Activated T-cell treated with anti-CD3 and anti-CD28 coated beads, Interleukin-2, amount 50 U/mL, for 48 hours (primary cell): ENCODE results near the gene CCDC110.

ENCODE experiments used
- DNase-seq, 2 experiments: peaks; one replicate each; pipeline ENCODE4 v3.0.0-alpha.2; 2020

CCDC110 gene

DNA sequence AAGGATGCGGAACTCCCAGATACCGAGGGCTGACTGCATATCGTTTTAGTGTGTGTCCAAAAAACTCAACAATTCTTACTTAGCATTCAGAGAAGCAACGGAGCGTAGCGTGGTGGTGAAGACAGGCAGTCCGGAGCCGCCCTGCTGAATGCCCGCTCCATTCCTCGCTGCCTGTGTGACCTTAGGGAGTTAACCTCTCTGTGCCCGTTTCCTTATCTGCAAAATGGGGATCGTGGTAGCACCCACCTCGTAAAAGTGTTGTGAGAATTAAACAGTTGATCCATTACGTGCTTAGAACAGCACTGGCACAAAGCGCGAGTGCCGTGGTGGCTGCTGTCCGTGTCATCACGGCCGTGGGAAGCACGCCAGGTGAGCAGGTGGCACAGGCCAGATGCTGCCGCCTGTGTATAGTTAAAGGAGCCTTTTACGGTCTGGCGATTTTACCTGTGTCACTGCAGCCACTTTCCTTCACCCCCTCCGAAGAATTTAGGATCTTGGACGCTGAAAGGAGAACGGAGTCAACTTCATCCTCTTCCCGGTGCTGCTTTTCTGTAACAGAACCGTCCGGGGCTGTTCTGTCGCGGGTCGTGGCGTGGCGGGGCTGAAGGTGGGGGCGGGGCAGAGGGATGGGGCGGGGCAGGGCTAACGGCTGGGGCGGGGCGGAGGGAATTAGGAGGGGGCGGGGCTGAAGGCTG, 885 bp downstream of the CCDC110 start:
- no peak for DNase-seq

DNA sequence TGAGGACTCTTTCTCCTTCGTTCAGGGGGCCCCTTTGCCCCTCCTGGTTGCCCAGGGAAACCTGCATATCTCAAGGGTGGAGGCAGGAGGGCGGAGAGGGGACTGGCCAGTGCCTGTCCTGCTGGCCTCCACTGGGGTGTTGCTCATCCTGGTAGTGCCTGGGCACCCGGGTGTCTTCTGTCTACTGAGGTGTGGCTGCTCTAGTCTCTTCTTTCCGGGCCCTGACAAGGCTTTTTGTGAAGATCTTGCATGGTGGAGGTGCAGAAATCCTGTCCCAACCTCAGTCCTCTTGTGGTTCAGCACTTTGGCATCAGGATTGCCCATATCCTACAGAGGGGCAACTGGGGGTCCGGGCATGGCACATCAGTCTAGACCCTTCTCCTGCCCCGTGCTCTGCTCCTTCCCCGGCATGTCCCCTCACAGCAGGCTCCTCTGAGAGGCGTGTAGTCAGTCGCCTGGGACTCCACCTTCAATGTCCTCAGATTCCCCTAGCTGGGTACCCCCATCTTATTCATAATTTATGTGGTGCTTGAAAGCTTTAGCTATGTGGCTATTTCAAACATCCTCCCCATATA, 1.9 kb downstream of the CCDC110 start:
- DNase-seq: no peak

DNA sequence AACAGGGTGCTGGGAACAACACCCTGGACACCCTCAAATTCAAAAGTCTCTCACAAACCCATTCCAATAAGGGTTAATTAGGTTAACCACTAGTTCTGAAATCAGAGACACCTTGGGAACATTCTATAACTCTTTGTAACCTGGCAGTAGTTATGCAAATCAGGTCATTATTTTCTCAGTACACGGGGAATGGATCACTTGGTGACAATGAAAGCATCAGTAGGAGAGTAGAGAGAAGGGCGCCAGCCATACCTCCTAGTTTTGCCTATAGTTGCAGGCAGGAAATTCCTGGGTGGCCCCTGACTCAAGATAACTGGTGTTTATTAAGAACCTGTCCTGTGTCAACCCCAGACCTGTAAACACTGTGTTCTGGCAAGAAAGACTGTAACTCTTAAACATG, 2.5 kb downstream of the CCDC110 start:
- DNase-seq: no peak

DNA sequence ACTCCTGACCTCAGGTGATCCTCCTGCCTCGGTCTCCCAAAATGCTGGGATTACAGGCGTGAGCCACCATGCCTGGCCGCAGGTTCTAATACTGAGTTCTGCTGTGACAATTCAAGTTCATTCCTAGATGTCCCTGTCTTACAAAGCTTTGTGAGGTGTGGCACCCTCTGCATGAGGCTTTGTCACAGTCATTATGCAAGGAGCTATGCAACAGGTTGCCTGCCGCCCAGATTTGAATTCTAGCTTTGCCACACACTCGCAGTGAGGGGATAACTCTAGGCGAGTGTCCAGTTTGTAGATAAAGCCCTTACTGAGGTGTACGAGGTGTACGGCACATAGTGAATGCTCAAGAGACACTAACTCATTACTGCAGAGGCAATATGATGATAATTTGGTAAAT, 3.5 kb downstream of the CCDC110 start:
- no peak for DNase-seq

DNA sequence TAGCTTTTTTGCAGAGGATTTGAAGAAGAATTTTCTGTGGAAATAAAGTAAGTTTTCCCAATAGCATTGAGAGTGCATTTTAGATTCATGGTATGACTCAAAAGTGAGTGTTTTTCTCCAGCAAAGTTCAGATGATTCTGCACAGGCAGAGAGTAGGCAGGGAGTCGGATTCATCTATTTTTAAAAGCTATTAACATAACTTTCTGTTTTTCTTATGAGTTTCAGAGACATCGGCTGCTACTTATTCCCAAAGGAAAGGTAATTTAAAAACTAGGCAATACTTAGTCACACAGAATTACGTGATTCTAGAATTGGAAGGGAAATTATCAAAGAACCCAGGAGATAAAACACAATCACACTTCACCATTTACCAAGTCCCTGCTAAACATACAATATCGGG, 4.4 kb downstream of the CCDC110 start:
- DNase-seq: no peak

DNA sequence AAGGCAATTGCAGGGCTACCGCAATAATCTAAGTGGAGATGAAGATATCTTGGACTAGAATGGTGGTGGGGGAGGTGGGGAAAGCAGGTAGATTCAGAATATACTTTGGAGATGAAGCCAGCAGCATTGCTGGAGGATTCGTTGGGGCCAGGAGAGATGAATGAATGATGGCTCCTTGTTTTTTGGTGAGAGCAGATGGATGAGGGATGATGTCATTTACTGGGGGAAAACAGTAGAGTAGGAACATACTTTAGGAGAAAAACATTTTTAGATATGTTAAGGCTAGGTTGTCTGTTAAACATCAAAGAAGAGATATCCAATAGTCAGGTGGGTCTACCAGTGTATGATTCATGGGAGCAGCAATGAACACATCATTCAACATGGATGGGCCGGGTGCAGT, 5.8 kb downstream of the CCDC110 start:
- no peak for DNase-seq

DNA sequence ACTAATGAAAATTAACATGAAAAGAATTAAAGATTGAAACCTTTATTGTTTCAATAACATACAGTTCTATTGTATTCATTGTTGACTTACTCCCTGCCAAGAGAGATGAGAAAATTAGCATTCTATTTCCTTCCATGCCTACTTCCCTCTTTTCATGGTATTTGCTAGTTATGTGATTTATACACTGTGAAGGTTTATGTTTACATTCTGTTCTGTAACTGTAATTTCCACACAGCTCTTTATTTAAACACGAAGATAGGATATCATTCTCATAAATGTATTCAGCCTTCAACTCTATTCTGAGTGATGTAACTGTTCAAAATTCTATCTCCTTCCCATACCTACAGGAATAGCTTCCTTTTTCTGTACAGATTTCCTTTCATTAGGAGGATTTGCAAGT, 6.6 kb downstream of the CCDC110 start:
- no peak for DNase-seq

DNA sequence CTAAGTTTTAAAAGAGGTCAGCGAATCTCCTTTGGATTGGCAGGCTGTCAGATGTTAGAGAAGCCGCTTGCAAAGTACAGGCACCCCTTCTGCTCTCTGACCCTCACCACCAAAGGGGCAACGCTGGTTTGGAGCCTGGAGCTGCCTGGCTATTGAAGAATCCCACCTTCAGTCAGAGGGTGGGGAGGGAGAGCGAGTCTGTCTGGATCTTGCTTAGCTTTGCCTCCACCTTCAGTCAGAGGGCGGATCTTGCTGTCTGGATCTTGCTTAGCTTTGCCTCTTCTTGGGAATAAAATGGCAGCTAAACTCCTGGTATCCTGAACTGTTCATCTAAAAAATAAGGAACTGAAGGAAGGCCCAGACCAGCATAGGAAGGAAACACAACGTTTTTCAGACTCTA, 7.3 kb downstream of the CCDC110 start:
- no peak for DNase-seq

DNA sequence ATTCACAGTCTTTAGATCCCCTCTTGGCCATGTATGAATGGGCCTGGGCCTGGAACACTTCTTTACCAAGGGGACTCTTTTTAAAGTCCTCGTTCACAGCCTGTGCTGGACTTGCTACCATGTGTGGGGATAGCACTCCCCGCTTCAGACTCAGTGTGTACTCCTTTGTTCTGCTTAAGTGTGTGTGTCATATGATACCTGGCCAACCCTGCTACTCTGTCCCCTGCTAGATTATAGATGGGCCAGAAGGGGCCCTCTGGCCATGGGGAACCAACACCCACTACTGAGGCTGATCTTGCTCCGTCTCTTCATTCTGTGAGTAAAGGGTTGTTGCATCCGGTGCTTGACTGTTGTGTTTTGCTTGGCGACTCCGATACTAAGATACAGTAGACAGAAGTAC, 8.0 kb downstream of the CCDC110 start:
- DNase-seq: no peak

DNA sequence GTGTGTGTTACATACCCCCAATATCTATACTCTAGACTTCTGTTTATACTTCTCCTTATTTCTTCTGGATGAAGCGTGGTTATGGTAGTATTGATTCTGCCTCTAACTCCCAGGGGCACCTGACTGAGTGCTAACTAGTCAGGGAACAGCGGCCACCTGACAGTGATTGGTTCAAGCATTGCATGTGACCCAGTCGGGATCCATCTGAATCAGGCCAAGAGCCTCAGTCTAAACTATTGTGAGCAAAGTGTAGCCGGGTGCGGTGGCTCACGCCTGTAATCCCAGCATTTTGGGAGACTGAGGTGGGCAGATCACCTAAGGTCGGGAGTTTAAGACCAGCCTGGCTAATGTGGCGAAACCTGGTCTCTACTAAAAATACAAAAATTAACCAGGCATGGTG, 10.0 kb downstream of the CCDC110 start:
- no peak for DNase-seq

DNA sequence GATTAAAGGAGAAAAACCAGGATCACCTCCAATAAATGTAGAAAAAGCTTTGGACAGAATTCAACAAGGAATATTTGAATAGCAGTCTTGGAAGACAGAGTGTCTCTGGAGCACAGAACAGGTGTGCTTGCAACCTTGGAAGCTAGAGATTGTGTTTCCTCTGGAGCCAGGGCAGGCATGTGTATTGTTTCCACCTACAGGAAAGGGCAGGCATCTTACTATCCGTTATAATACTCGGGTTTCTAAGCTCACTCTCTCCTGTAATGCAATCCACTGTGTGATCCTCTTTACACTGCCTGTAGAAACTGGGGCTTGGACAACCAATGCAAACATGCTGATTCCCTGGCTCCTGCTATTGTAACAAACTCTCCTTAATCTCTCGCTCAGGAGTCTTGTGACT, 14.4 kb downstream of the CCDC110 start:
- DNase-seq: no peak

DNA sequence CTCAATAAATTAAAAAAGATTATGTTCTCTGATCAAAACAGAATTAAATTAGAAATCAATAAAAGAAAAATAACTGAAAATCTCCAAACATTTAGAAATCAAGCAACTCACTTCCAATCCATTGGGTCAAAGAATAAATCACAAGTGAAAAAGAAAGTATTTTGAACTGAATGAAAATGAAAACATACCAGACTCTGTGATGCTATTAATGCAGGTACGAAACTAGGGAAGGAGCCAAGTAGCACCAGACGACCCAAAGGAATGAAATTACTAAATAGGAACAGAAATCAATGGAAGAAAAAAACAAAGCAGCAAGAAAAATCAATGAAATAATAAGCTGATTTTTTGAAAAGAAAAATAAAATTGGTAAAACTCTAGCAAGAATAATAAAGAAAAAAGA, 15.4 kb downstream of the CCDC110 start:
- no peak for DNase-seq

DNA sequence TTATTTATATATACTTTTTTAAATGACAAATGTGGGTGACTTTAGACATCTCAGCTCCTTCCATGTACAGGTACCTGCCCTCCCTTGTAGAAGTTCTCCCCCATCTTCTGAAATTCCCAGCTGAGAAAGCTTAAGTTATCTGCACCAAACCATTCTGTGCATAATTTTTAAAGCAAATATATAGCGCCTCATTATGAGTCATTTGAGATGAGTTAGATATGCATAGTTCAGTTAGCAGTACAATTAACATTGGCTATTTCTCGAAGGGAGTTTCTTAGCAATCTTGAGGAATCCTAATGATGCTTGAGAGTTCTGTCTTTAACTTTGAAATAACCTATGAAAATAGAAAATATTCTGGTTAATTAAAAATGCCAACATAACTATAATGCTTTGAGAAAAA, 26.3 kb downstream of the CCDC110 start:
- DNase-seq: no peak

DNA sequence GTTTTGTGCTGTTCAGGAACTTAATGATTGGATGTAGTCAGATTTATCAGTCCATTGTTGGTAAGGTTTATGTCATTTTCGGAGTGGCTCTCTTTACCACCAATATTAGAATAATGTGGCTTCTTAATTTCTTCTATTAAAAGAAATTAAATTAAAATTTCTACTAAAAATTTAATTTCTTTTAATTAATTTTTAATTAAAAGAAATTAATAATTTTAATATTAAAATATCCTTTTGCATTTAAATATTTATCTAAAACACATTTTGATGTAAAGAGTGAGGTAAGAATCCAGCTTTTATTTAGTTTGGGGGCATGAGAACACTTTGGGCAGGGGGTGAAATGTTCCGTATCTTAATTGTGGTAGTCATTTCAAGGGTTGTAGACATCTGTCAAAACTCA, 30.1 kb downstream of the CCDC110 start:
- DNase-seq: no peak

DNA sequence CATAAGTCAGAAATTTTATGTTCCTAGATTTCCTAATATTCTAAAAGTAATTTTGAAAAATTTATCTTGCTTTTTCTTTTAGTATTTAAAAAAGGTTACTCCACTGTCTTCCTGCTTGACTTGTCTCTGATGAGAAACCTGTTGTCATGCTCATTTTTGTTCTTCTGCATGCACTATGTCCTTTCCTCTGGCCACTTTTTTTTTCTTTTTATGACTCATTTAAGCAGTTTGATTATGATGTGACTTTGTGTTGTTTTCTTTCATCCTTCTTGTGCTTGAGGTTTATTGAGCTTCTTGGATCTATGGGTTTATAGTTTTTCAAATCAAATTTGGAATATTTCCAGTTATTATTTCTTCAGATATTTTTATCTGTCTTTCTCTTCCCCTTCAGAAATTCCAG, 33.7 kb downstream of the CCDC110 start:
- no peak for DNase-seq

DNA sequence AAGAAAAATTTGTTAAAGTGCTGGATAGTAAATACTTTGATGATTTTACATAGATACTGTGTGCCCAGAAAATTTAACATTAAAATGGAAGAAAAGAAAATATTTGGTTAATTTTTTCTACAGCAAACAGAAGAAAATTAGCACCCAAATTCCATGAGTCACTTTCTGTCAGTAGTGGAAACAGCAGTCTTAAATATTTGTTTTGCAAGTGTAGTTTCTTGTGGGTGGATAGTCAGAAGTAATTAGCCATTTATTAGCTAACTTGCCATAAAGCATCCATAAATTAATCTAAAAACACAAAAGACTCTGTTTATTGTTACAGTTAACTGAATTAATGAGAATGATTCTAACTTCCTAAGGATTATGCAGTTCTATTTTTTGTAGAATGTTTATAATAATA, 36.1 kb downstream of the CCDC110 start:
- no peak for DNase-seq

DNA sequence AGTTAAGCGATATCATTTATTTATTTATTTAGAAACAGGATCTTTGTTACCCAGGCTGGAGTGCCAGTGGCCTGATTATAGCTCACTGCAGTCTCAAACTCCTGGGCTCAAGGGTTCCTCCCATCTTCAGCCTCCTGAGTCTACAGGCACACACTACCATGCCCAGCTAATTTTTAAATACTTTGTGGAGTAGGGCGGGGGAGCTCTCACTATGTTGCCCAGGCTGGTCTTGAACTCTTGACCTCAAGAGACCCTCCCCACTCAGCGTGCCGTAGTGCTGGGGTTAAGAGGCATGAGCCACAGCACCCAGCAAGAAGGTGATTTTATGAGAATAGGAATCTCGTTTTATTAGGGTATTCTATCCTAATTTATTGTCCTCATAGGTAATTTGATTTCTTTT, 41.9 kb downstream of the CCDC110 start:
- DNase-seq: no peak

DNA sequence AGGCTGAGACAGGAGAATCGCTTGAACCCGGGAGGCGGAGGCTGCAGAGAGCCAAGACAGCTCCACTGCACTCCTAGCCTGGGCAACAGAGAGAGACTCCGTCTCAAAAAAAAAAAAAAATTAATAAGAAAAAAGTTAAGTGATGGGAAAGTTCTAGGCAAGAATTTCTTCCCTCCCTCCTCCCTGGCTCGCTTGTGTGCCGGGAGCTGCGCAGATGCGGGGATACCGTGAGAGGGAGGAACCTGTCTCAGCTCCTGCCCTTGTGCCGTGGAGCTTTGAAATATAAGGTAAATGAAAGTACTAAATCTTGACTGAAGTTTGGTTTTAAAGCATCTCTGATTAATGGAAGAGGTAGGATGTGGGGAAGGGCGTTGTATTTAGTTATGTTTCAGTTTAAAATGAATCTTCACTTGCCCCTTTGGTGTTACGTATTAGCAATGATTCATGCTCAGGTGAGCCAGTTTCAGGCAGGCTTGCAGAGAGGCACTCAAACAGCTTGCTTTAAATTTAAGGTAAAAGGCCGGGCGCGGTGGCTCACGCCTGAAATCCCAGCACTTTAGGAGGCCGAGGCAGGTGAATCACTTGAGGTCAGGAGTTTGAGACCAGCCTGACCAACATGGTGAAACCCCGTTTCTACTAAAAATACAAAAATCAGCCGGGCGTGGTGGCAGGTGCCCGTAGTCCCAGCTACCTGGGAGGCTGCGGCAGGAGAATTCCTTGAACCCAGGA, 44.4 kb downstream of the CCDC110 start:
- DNase-seq: no peak

DNA sequence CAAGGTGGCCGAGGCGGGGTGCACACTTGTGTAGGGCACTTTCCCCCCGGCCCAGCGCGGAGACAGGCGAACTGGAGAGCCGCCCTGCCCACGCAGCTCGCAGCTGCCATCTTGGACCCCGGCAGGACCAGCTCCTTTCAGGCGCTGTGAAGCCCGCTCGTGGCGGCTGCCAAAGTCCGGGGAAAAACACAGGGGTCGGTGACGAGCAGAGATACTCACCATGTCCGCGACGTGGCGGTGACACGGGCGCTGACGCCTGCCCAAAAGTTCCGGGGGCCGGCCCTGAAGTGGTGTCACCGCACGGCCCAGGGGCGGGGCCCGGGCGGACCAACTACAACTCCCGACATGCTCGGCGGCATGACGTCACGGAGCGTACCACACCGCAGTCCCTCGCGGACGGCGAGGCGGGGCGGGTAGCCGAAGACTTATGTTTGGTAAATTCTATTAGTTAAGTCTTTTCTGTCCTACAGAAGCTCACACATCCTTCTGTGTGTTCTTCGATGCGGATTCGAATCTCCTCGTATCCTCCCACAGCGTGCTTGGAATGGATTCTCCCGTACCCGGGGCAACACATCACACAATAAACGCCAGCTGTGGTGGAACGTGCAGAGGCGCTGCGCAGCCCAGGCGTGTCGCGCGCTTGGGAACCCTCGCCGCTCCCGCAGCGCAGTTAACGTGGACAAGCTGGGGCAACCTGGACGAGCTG, 45.7 kb downstream of the CCDC110 start, which contains the start of gene UFSP2:
Gene UFSP2 (minus strand): TSS at position 318 of the 706 bp plus-strand sequence. CDS start 96 bp downstream, at position 222.
- peak; percentile 93 to 95 for DNase-seq

DNA sequence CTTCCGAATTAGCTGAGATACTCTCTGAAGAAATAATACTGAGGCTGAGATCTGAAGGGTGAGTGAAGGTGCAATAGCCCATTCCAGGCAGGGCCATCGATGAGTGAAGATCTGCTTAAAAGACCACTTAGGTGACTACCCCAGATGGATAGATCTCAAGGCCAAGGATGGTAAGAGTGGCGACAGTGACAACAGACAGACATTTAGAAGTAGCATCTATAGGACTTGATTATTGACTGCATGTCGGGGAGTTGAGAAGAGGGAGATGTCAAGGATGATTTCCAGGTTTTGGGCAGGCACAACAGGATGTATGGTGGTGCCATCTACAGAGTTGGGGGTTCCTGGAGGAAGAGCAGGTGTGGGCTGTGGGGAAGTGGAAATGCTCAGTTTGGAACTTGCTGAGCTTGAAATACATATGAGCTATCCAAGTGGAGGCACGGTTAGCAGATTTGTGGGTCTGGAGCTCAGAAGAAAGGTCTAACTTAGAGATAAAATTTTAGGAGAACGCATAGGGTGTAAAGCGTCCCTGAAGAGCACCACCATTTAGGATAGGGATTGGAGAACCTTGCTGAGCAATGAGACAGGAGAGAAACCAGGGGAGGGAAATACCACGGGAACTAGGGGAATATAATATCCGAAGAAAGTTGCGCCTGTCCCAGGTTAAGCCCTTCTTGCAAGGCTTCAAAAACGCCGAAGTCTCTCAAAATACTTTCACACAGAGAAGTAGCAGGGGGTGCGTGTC, 46.5 kb downstream of the CCDC110 start:
- DNase-seq: peak; percentile 20 to 25

DNA sequence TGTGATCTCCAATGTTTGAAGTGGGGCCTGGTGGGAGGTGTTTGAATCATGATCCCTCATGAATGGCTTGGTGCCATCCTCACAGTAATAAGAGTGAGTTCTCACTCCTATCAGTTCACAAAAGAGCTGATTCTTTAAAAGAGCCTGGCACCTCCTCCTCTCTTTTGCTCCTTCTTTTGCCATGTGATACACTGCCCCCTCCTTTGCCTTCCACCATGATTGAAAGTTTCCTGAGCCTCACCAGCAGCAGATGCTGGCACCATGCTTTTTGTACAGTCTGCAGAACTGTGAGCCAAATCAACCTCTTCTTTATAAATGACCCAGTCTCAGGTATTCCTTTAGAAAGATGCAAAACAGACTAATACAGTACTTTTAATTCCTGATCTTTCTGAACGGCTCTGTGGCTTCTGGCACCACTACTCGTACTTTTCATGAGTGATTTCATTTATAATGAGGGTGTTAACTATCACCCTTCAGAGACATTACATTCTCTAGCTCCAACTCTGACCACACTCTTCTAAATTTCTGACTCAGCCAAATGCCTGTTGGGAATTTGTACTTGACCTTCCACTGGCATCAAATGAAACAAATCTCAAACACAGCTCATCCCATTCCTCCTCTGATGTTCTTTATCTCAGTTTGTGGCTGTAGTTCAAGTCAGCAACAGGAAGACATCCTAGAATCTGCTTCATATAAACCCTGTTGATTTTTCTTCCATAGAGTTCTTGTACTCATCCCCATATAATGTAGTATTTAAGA, 50.0 kb downstream of the CCDC110 start:
- no peak for DNase-seq

DNA sequence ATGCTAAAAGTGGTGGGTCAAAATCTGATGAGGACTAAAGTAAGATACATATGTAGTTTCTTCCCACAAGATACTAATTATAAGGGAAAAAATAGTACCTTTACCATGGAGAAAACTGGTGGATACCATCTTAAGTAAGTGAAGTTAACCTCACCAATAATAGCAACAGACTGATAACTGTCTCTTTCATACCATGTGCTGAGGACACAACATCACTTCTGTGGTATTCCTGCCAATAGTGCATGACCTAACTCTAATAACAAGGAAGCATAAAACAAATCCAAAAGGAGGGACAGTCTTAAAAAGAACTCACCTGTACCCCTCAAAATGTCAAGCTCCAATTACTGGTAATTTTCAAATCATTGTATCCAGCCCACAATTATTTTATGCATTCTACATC, 54.6 kb downstream of the CCDC110 start:
- no peak for DNase-seq
